HepG2 (cell line): Measurements from ENCODE around the gene TBC1D14. TPM values are rescaled to one million over a fixed set of nuclear protein-coding genes. Genes with fewer than 3 reads are reported as not detected.

Experiments used
- AGO1 ChIP-seq: fragments of 200-400 bp; formaldehyde crosslinking; IDR thresholded peaks from 2 replicates; pipeline ENCODE4 v1.6.1; 2017; ENCODE audit warnings: mild to moderate bottlenecking, low read depth, low read length, moderate library complexity; ENCODE audit not compliant: poor library complexity, severe bottlenecking
- ARNTL ChIP-seq: sonication (generic); formaldehyde crosslinking; IDR thresholded peaks from 2 replicates; pipeline ENCODE4 v1.4.0; 2020; ENCODE audit warnings: mild to moderate bottlenecking, missing genetic modification reagents
- CENPT ChIP-seq: sonication (generic); formaldehyde crosslinking; IDR thresholded peaks from 2 replicates; pipeline ENCODE4 v1.8.0; 2022; ENCODE audit warnings: low read depth, mild to moderate bottlenecking, moderate library complexity, missing genetic modification reagents
- IRF9 ChIP-seq: sonication (generic); formaldehyde crosslinking; IDR thresholded peaks from 2 replicates; pipeline ENCODE4 v1.8.0; 2022; ENCODE audit warnings: missing genetic modification reagents, mild to moderate bottlenecking, borderline replicate concordance
- KMT2A ChIP-seq: sonication (generic); formaldehyde crosslinking; IDR thresholded peaks from 2 replicates; pipeline ENCODE4 v1.4.0; 2020; ENCODE audit warnings: missing genetic modification reagents
- PHF20 ChIP-seq: sonication (generic); formaldehyde crosslinking; IDR thresholded peaks from 2 replicates; pipeline ENCODE4 v1.5.0; 2020; ENCODE audit warnings: mild to moderate bottlenecking, missing genetic modification reagents
- RBFOX2 ChIP-seq: fragments of 200-400 bp; formaldehyde crosslinking; IDR thresholded peaks from 2 replicates; pipeline ENCODE4 v1.6.1; 2017; ENCODE audit warnings: low read depth, mild to moderate bottlenecking, low read length
- ZBTB40 ChIP-seq, 2 experiments: fragments of 450-650 bp in 1 of 2; sonication (generic) in 1 of 2; formaldehyde crosslinking in 1 of 2; IDR thresholded peaks; 2 replicates each; pipeline versions ENCODE4 v1.6.1 to v1.8.0; 2016 to 2022; ENCODE audit warnings: antibody characterized with exemption in 1 of 2, mild to moderate bottlenecking in 1 of 2, missing genetic modification reagents in 1 of 2
- ZMAT3 ChIP-seq: sonication (generic); formaldehyde crosslinking; conservative IDR thresholded peaks from 2 replicates; pipeline ENCODE4 v1.7.0; 2021; ENCODE audit warnings: missing genetic modification reagents
- ZNF10 ChIP-seq: sonication (generic); formaldehyde crosslinking; IDR thresholded peaks from 2 replicates; pipeline ENCODE4 v1.4.0; 2020; ENCODE audit warnings: mild to moderate bottlenecking, low read depth, missing genetic modification reagents, borderline replicate concordance
- ZNF180 ChIP-seq: sonication (generic); formaldehyde crosslinking; IDR thresholded peaks from 2 replicates; pipeline ENCODE4 v1.4.0; 2020; ENCODE audit warnings: low read depth, missing genetic modification reagents, borderline replicate concordance
- ZNF33B ChIP-seq: sonication (generic); formaldehyde crosslinking; IDR thresholded peaks from 2 replicates; pipeline ENCODE4 v1.5.1; 2020; ENCODE audit warnings: mild to moderate bottlenecking, missing genetic modification reagents
- ZNF841 ChIP-seq: sonication (generic); formaldehyde crosslinking; IDR thresholded peaks from 2 replicates; pipeline ENCODE4 v1.8.1; 2023; ENCODE audit warnings: missing genetic modification reagents, borderline replicate concordance
- ZSCAN5A ChIP-seq: sonication (generic); formaldehyde crosslinking; IDR thresholded peaks from 2 replicates; pipeline ENCODE4 v1.8.0; 2022; ENCODE audit warnings: mild to moderate bottlenecking, missing genetic modification reagents, borderline replicate concordance
- polyA plus RNA-seq, 8 experiments: library from polyadenylated mRNA; depleted of rRNA in 3 of 8; stranded (reverse) in 7 of 8; unstranded in 1 of 8; fragments of >200 nt; fragmentation: Illumina TruSeq in 4 of 8; extraction: Trizol in 4 of 8; gene quantifications; 2 replicates each; pipeline versions ENCODE4 v1.2.1 to v1.2.3, GENCODE V29; 2011 to 2016; ENCODE audit warnings: low read depth in 4 of 8, missing spikeins in 1 of 8, mixed read lengths in 1 of 8; ENCODE audit not compliant: insufficient read depth in 1 of 8
- total RNA-seq, 5 experiments: library from RNA; depleted of rRNA; stranded (reverse); fragments of >200 nt; fragmentation: Illumina TruSeq; extraction: Trizol; gene quantifications; 2 replicates each; pipeline ENCODE4 v1.2.3, GENCODE V29; 2016; ENCODE audit warnings: low read depth in 1 of 5

Gene TBC1D14
- total and polyA plus RNA-seq, 2 of the 13 experiments (the other 11 are each of a cell fraction or from before 2014, with no cell fraction given) = 29.5 to 46.5 TPM

- TF ChIP-seq PHF20 = peak; percentile 20; the same call in 1 of the 2 replicates
- no peak for TF ChIP-seq ZSCAN5A (CRISPR knock-in tag)
- no peak for TF ChIP-seq ZBTB40 (IDR thresholded peaks at IDR 0.05)
- no peak for TF ChIP-seq ZBTB40 (CRISPR knock-in tag; IDR thresholded peaks at IDR 0.05)
- TF ChIP-seq AGO1 = no peak
- TF ChIP-seq ARNTL (CRISPR knock-in tag) = peak; percentile 49; the same call in 1 of the 2 replicates
- TF ChIP-seq ZNF33B (CRISPR knock-in tag) = no peak; the same call in 1 of the 2 replicates
- no peak for TF ChIP-seq IRF9 (CRISPR knock-in tag)
- no peak for TF ChIP-seq ZNF841 (CRISPR knock-in tag)
- TF ChIP-seq KMT2A = no peak
- TF ChIP-seq CENPT (CRISPR knock-in tag) = no peak
- TF ChIP-seq ZNF180 (CRISPR knock-in tag) = no peak
- TF ChIP-seq ZMAT3 = peak; percentile 38; the same call in 1 of the 2 replicates
- TF ChIP-seq RBFOX2 = peak; percentile 55
- TF ChIP-seq ZNF10 (CRISPR knock-in tag) = no peak
Observed at GRCh38 chr4:6986781-6987587, 77.4 kb downstream of the TBC1D14 start (continued).
